ENCODE measurements around the gene PPY.

- TF ChIP-seq, protein P1, sequence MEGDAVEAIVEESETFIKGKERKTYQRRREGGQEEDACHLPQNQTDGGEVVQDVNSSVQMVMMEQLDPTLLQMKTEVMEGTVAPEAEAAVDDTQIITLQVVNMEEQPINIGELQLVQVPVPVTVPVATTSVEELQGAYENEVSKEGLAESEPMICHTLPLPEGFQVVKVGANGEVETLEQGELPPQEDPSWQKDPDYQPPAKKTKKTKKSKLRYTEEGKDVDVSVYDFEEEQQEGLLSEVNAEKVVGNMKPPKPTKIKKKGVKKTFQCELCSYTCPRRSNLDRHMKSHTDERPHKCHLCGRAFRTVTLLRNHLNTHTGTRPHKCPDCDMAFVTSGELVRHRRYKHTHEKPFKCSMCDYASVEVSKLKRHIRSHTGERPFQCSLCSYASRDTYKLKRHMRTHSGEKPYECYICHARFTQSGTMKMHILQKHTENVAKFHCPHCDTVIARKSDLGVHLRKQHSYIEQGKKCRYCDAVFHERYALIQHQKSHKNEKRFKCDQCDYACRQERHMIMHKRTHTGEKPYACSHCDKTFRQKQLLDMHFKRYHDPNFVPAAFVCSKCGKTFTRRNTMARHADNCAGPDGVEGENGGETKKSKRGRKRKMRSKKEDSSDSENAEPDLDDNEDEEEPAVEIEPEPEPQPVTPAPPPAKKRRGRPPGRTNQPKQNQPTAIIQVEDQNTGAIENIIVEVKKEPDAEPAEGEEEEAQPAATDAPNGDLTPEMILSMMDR (IDR thresholded peaks at IDR 0.05): no peak
- no peak for TF ChIP-seq POLR2A (IDR thresholded peaks at IDR 0.05)
Measured at GRCh38 chr17:43916385-43916784, 25.9 kb downstream of the PPY start.
